Measurements from ENCODE around the gene IL17D.

IL17D gene

DNA sequence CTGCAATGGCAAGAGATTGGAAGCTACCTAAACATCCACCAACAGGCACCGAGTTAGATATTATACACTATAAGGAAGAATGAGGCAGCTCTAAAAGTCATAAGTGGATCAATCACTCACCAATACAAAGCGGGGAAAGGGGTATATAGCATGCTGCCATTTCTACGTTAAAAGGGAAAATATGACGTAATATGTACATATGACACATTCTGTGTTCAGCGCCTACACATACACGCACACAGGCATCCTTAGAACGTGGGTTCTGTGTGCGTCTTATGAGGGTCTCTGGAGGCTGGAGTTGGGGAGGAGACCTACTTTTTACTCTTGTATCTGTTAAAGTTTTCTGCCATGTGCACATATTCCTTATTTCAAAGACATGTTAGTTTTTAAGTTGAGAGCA is 5.9 kb downstream of the IL17D start:
- TF ChIP-seq, protein P1, sequence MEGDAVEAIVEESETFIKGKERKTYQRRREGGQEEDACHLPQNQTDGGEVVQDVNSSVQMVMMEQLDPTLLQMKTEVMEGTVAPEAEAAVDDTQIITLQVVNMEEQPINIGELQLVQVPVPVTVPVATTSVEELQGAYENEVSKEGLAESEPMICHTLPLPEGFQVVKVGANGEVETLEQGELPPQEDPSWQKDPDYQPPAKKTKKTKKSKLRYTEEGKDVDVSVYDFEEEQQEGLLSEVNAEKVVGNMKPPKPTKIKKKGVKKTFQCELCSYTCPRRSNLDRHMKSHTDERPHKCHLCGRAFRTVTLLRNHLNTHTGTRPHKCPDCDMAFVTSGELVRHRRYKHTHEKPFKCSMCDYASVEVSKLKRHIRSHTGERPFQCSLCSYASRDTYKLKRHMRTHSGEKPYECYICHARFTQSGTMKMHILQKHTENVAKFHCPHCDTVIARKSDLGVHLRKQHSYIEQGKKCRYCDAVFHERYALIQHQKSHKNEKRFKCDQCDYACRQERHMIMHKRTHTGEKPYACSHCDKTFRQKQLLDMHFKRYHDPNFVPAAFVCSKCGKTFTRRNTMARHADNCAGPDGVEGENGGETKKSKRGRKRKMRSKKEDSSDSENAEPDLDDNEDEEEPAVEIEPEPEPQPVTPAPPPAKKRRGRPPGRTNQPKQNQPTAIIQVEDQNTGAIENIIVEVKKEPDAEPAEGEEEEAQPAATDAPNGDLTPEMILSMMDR (IDR thresholded peaks at IDR 0.05; ENCODE audit: control extremely low read depth, extremely low read depth, low read depth, missing control alignments): no peak
- ChIA-PET POLR2A (no interaction called here), CTCF (interaction anchor here (1.9 to 3.4 kb wide), 2 partner anchors 13 to 119 kb away, joined by 8 to 15 read pairs; no protein-coding TSS in a partner anchor)
- no peak for DNase-seq (ENCODE audit: extremely low spot score)

DNA sequence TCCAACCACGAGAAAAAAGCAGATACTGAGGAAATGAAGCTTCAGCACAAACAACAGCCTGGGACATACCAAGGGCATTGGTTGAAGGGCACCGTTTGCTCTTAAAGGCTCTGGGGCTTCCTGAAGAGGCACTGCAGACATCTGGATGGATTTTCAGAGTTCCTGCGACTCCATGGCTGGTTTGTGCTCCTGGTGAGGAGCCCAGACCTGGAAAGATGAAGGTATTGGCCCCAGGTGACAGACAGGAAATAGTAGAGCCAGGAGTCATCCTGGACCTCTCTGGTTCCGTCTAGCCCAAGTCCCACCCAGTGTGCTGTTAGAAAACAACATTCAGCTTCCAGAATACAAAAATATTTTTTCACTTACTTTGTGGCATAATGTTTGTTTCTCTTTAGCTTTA is 6.3 kb downstream of the IL17D start:
- no peak for DNase-seq (ENCODE audit: extremely low spot score)
- TF ChIP-seq, protein P1 (IDR thresholded peaks at IDR 0.05; ENCODE audit: control extremely low read depth, extremely low read depth, low read depth, missing control alignments): no peak
- POLR2A ChIA-PET: no interaction called here
- CTCF ChIA-PET: interaction anchor here (1.9 to 3.4 kb wide), 2 partner anchors 12 to 119 kb away, joined by 8 to 15 read pairs; no protein-coding TSS in a partner anchor

DNA sequence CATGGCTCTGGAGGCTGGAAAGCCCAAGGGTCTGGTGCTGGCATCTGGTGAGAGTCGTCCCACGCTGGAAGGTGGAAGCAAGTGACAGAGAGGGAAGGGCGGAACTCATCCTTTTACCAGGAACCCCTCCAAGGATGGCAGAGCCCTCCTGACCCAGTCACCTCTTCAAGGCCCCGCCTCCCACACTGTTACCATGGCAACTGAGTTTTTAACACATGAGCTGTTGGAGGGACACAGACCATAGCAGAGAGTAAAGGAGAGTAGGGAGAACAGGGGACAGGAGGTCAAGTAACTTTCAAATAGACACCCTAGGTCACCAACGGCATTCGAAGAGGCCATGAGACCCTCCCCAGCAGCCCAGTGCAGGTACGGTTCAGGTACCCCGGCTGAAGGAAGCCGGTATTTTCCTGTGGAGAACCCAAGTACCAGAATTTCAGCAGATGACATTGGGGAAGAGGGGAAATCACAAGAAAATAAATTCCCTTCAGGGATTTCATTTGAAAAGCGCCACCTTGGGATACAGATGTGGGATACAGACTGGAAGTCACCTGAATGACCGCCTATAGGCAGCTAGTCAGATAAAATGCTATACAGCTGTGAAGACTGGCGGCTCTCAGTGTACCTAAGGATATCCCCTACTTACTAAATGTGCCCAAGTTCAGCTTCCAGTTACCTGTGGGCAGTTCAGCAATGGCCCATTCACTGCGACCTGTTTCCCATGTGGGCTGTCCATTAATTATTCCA is 8.0 kb downstream of the IL17D start:
- TF ChIP-seq, protein P1 (IDR thresholded peaks at IDR 0.05; ENCODE audit: control extremely low read depth, extremely low read depth, low read depth, missing control alignments): no peak
- ChIA-PET CTCF (interaction anchor here (0.8 to 5.4 kb wide), 14 partner anchors 9 to 768 kb away, joined by 3 to 34 read pairs (median 4); partner anchors contain the start of gene IL17D), POLR2A (no interaction called here)
- no peak for DNase-seq (ENCODE audit: extremely low spot score)

DNA sequence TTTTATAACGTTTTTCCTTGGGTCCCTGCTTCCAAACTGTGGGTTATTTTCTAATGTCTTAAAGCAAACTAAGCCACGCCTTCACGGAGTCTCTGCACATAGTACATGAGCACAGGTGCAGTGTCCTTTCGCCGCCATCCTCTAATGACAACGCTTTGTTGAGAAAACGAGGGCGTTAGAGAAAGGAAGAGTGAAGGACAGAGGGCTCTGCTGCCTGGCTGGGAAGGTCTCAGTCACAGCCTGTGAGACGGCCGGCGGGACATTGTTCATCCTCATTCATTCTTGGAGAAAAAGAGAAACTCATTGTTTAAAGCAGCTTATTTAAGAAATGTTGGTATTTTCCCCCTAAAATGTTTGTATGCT is 9.5 kb downstream of the IL17D start:
- POLR2A ChIA-PET: no interaction called here
- no peak for DNase-seq (ENCODE audit: extremely low spot score)
- TF ChIP-seq, protein P1 (IDR thresholded peaks at IDR 0.05; ENCODE audit: control extremely low read depth, extremely low read depth, low read depth, missing control alignments): no peak
- CTCF ChIA-PET: interaction anchor here (0.7 to 5.4 kb wide), 7 partner anchors 10 to 221 kb away, joined by 3 to 34 read pairs (median 4); partner anchors contain the start of gene IL17D

DNA sequence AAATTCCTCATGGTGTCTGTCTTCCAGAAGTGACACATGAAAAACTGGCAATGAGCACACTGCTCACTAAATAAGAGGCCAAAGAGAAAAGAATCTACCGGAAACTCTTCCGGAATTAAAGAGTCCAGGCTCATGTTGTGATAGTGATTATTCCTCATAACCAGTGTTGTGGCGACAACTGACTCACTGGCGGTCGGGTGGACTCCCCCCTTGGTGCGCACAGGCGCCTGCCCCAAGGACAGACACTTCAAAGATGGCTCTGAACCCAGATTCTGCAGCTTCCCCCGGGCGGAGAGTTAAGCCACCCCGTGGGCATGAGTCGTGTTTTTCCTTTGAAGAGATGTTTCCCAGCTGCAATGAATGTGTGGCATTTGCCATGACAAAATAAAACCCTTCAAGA is 10.3 kb downstream of the IL17D start:
- TF ChIP-seq, protein P1 (IDR thresholded peaks at IDR 0.05; ENCODE audit: control extremely low read depth, extremely low read depth, low read depth, missing control alignments): no peak
- ChIA-PET CTCF (interaction anchor here (0.7 to 5.4 kb wide), 10 partner anchors 9 to 221 kb away, joined by 3 to 34 read pairs (median 4); partner anchors contain the start of gene IL17D), POLR2A (no interaction called here)
- DNase-seq (ENCODE audit: extremely low spot score): no peak

DNA sequence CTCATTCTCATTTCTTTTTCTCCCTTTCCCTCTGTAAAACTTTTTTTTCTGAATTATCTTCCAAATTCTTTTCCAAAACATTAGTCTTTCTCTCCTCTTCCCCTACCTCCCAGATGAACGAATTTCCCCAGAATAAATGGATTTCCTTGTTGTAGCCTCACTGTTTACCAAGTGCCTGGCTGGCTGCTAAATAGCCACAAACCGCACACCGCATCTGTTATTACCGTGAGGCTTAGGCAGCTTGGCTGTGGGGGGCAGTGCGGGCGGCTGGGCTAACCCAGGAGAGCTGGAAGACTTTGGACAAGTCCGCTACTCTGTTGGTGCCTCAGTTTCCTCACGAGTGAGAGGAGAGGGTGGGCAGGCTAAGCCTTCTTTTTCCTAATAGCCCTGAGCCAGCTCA is 10.7 kb downstream of the IL17D start:
- TF ChIP-seq, protein P1 (IDR thresholded peaks at IDR 0.05; ENCODE audit: control extremely low read depth, extremely low read depth, low read depth, missing control alignments): no peak
- DNase-seq (ENCODE audit: extremely low spot score): no peak
- ChIA-PET POLR2A (no interaction called here), CTCF (interaction anchor here (0.7 to 5.4 kb wide), 11 partner anchors 9 to 221 kb away, joined by 3 to 34 read pairs (median 4); partner anchors contain the start of gene IL17D)

Measured in GM10248 (cell line).